ENCODE data around the gene HOXC11.

HOXC11 gene

DNA sequence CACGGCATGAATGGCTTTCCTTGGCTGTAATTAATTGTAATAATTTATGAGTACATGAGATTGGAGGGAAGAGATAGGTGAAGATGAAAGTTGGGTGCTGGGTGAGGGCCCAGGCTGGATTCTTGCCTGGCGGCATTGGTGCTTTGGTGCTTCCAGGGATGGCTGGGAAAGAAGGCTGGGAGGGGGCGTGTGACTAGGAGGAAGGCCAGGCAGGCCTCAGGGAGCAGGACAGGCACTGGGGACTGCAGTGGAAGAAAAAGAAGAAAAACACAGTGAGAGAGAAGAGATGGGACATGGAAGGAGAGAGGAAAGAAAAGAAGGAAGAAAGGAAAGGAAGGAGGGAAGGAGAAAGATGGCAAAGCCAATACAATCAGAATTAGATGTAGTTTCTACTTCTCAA, 30.7 kb downstream of the HOXC11 start:
- H3K4me3 ChIP-seq (ENCODE audit: low read depth, low read length), result no peak overlapping the region
- TF ChIP-seq CTCF (IDR thresholded peaks at IDR 0.05; ENCODE audit: low read depth, low read length, missing control alignments), result no peak
- no peak for DNase-seq (ENCODE audit: low read depth)
- in situ Hi-C loops (cut with HindIII; ENCODE audit: low sequenced_read_pairs), result no loop called here

- in situ Hi-C loops (cut with HindIII; ENCODE audit: low sequenced_read_pairs), result no loop called here
- DNase-seq (ENCODE audit: low read depth), result no peak
- H3K4me3 ChIP-seq (ENCODE audit: low read depth, low read length), result no peak overlapping the region
- no peak for TF ChIP-seq CTCF (IDR thresholded peaks at IDR 0.05; ENCODE audit: low read depth, low read length, missing control alignments)
Observed at GRCh38 chr12:54004063-54004840, 31.3 kb downstream of the HOXC11 start.

- DNase-seq (ENCODE audit: low read depth), result no peak
- in situ Hi-C loops (cut with HindIII; ENCODE audit: low sequenced_read_pairs), result no loop called here
- no peak overlapping the region for H3K4me3 ChIP-seq (ENCODE audit: low read depth, low read length)
- no peak for TF ChIP-seq CTCF (IDR thresholded peaks at IDR 0.05; ENCODE audit: low read depth, low read length, missing control alignments)
Observed at GRCh38 chr12:54004841-54005530, 32.1 kb downstream of the HOXC11 start.

DNA sequence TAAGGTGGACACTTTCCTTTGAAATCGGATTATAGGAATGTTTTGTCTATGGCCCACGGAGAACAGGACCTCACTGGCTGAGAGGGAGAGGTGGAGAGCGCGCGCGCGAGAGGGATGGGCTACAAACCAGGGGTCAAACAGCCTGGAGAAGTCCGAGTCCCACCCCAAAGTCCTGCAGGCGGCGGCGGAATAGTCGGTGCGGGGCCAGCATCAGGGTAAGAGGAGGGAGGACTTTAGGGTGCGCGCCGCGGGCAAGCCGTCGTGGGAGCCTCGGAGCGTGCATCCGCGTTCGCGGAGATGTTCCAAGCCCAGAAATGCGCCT, 32.6 kb downstream of the HOXC11 start:
- no peak for DNase-seq (ENCODE audit: low read depth)
- no peak for TF ChIP-seq CTCF (IDR thresholded peaks at IDR 0.05; ENCODE audit: low read depth, low read length, missing control alignments)
- no peak overlapping the region for H3K4me3 ChIP-seq (ENCODE audit: low read depth, low read length)
- in situ Hi-C loops (cut with HindIII; ENCODE audit: low sequenced_read_pairs), result no loop called here

DNA sequence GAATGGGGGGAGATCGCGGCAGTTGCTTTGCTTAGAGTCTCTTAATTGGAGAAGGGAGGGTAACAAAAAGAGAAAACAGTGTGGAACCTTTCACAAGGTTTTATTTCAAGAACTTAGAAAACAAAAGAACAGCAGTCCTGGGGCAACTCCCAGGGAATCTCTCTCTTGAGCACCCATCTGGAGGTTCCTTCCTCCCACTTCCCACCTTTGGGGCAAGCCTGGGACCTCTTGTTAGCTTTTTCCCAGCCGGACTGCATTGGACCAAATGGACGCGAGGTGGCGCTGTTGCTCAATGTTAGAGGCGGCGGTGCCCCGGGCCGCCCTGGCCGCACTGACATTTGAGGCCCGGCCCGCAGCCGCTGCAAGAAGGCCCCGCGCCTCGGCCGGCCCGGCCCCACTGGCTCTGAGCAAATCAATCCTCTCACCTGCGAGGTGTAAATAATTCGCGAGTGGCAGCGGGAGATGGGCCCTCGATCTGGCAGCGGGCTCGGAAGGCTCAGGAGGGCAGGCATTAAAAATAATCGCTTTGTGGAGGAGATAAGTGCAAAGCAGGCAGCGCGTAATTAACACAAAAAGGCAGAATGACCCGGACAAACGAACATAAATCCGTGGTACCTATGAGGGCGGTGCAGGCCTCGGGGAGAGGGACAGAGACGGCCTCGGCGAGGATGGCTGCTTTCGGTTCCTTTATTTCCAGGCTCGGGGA, 33.1 kb downstream of the HOXC11 start:
- in situ Hi-C loops (cut with HindIII; ENCODE audit: low sequenced_read_pairs), result no loop called here
- TF ChIP-seq CTCF (IDR thresholded peaks at IDR 0.05; ENCODE audit: low read depth, low read length, missing control alignments), result peak; percentile 81
- no peak overlapping the region for H3K4me3 ChIP-seq (ENCODE audit: low read depth, low read length)
- DNase-seq (ENCODE audit: low read depth), result peak; percentile 40

- H3K4me3 ChIP-seq (ENCODE audit: low read depth, low read length), result no peak overlapping the region
- TF ChIP-seq CTCF (IDR thresholded peaks at IDR 0.05; ENCODE audit: low read depth, low read length, missing control alignments), result no peak
- no peak for DNase-seq (ENCODE audit: low read depth)
- in situ Hi-C loops (cut with HindIII; ENCODE audit: low sequenced_read_pairs), result no loop called here
Observed at GRCh38 chr12:54006559-54007220, 33.8 kb downstream of the HOXC11 start.

Measured in astrocyte of the cerebellum (primary cell).